ENCODE data around the gene MCTP2.

Gene MCTP2

DNA sequence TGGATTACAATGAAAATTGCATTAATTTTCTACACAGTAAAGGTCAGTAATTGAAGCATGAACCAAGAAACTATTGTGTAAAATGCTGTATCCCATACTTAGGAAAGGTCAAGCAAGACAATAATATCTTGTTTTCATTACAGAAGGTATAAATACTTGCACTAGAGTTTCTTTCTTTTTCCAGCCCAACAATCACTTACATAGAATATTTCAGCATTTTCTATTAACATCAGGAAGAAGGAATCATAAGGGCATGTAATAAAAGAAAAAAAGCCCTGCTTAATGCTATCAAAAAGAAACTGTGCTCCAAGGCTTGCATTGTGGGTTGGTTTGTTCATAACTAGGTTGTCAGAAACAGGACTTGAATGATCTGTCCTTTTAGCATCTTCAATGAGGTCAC, 215.1 kb downstream of the MCTP2 start:
- no peak for TF ChIP-seq CTCF (conservative IDR thresholded peaks at IDR 0.05)
- no peak for TF ChIP-seq ZFX (IDR thresholded peaks at IDR 0.05)
- H3K27ac ChIP-seq = no peak overlapping the region

DNA sequence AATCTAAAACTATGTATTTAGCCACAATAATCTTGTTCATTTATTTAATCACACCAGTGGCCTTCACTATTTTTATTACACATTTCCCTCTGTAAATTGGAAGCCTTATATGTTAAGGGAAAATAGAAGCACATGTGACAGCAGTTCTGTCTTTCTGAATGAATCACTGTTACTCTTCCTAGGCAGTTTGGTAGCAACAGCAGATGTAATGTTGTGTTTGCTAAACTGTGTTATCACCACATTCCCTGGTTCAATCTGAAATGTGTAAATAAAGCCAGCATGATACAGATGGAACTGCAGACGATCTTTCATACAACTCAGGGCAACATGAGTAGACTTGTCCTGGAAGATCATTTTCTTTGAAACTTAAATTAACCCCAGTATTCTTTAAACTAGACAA, 220.1 kb downstream of the MCTP2 start:
- no peak overlapping the region for H3K27ac ChIP-seq
- TF ChIP-seq CTCF (conservative IDR thresholded peaks at IDR 0.05) = no peak
- no peak for TF ChIP-seq ZFX (IDR thresholded peaks at IDR 0.05)

- TF ChIP-seq ZFX (IDR thresholded peaks at IDR 0.05) = no peak
- no peak for TF ChIP-seq CTCF (conservative IDR thresholded peaks at IDR 0.05)
- no peak overlapping the region for H3K27ac ChIP-seq
These were observed 222.0 kb downstream of the MCTP2 start for GRCh38 chr15:94453227-94453988.

GRCh38 chr15:94455297-94455696, 223.9 kb downstream of the MCTP2 start:
- TF ChIP-seq ZFX (IDR thresholded peaks at IDR 0.05) (no peak), CTCF (conservative IDR thresholded peaks at IDR 0.05) (no peak)

GRCh38 chr15:94456226-94456625, 224.9 kb downstream of the MCTP2 start:
- TF ChIP-seq ZFX (IDR thresholded peaks at IDR 0.05) (no peak), CTCF (conservative IDR thresholded peaks at IDR 0.05) (no peak)
- H3K27ac ChIP-seq = no peak overlapping the region

More at GRCh38 chr15:94455297-94455696, 223.9 kb downstream of the MCTP2 start:
- no peak overlapping the region for H3K27ac ChIP-seq

DNA sequence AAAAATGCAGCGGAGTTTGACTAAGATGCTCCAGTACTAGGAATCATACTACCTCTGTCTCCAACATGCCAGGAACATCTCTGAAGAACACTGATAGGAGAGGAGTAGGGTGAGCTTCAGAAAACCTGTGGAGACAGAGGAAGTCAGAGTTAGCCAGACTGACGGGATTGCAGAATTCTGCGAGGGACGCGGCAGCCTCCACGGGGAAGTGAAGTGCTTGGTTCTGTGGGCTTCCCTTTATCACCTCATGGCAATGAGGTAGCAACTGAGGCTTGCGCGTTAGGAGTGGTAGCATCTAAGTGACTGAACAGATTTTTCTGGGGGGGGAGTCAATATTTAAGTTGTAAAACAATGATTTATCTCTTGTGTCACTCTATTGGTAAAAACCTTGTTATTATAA, 226.3 kb downstream of the MCTP2 start:
- TF ChIP-seq CTCF (conservative IDR thresholded peaks at IDR 0.05) (no peak), ZFX (IDR thresholded peaks at IDR 0.05) (no peak)
- H3K27ac ChIP-seq = no peak overlapping the region

GRCh38 chr15:94460624-94461023, 229.3 kb downstream of the MCTP2 start:
- TF ChIP-seq ZFX (IDR thresholded peaks at IDR 0.05) = no peak
- TF ChIP-seq CTCF (conservative IDR thresholded peaks at IDR 0.05) = no peak
- H3K27ac ChIP-seq = no peak overlapping the region

Data from C4-2B (cell line).